ENCODE results near the gene OR1A2.
"Not testable (repeated sequence)": the region's sequence is repeated elsewhere in the genome, so short reads cannot be mapped to it uniquely, and the experiment has no call there.

The OR1A2 gene

GRCh38 chr17:3224721-3225352 lies 27.5 kb downstream of the OR1A2 start:
- not testable (repeated sequence) for DNase-seq (ENCODE audit: low read depth, low spot score); H3K27me3 ChIP-seq (ENCODE audit: control insufficient read depth, insufficient read depth, low read length)

GRCh38 chr17:3232300-3232699 lies 35.0 kb downstream of the OR1A2 start:
- H3K9me3 ChIP-seq (ENCODE audit: control insufficient read depth, insufficient read depth, low read length); H3K4me3 ChIP-seq (ENCODE audit: low read length); H3K4me1 ChIP-seq (ENCODE audit: control insufficient read depth, insufficient read depth, low read length); H3K27ac ChIP-seq (ENCODE audit: low read length); H3K36me3 ChIP-seq (ENCODE audit: control insufficient read depth, insufficient read depth, low read length); H3K27me3 ChIP-seq (ENCODE audit: control insufficient read depth, insufficient read depth, low read length); DNase-seq (ENCODE audit: low read depth, low spot score): not testable (repeated sequence)
- WGBS (ENCODE audit: insufficient coverage, insufficient read length), result no CpG with 5 or more reads among the region's 8 CpGs

More at GRCh38 chr17:3224721-3225352, 27.5 kb downstream of the OR1A2 start:
- not testable (repeated sequence) for H3K9me3 ChIP-seq (ENCODE audit: control insufficient read depth, insufficient read depth, low read length); H3K36me3 ChIP-seq (ENCODE audit: control insufficient read depth, insufficient read depth, low read length); H3K4me3 ChIP-seq (ENCODE audit: low read length); H3K4me1 ChIP-seq (ENCODE audit: control insufficient read depth, insufficient read depth, low read length); H3K27ac ChIP-seq (ENCODE audit: low read length)

- H3K27ac ChIP-seq (ENCODE audit: low read length); H3K36me3 ChIP-seq (ENCODE audit: control insufficient read depth, insufficient read depth, low read length); H3K27me3 ChIP-seq (ENCODE audit: control insufficient read depth, insufficient read depth, low read length); H3K4me1 ChIP-seq (ENCODE audit: control insufficient read depth, insufficient read depth, low read length); DNase-seq (ENCODE audit: low read depth, low spot score); H3K9me3 ChIP-seq (ENCODE audit: control insufficient read depth, insufficient read depth, low read length); H3K4me3 ChIP-seq (ENCODE audit: low read length): not testable (repeated sequence)
- WGBS (ENCODE audit: insufficient coverage, insufficient read length), result no CpG with 5 or more reads among the region's 2 CpGs
These were observed 41.4 kb downstream of the OR1A2 start for GRCh38 chr17:3238685-3239084.

- not testable (repeated sequence) for H3K4me3 ChIP-seq (ENCODE audit: low read length); H3K27ac ChIP-seq (ENCODE audit: low read length); DNase-seq (ENCODE audit: low read depth, low spot score); H3K9me3 ChIP-seq (ENCODE audit: control insufficient read depth, insufficient read depth, low read length); H3K36me3 ChIP-seq (ENCODE audit: control insufficient read depth, insufficient read depth, low read length); H3K4me1 ChIP-seq (ENCODE audit: control insufficient read depth, insufficient read depth, low read length); H3K27me3 ChIP-seq (ENCODE audit: control insufficient read depth, insufficient read depth, low read length)
- WGBS (ENCODE audit: insufficient coverage, insufficient read length), result no CpG with 5 or more reads among the region's 1 CpG
These were observed 43.7 kb downstream of the OR1A2 start for GRCh38 chr17:3241044-3241443.

- WGBS (ENCODE audit: insufficient coverage, insufficient read length), result no CpG with 5 or more reads among the region's 1 CpG
- DNase-seq (ENCODE audit: low read depth, low spot score), result not testable (repeated sequence)
These were observed 47.5 kb downstream of the OR1A2 start for GRCh38 chr17:3244841-3245240.

More at GRCh38 chr17:3244841-3245240, 47.5 kb downstream of the OR1A2 start:
- H3K27ac ChIP-seq (ENCODE audit: low read length); H3K36me3 ChIP-seq (ENCODE audit: control insufficient read depth, insufficient read depth, low read length); H3K9me3 ChIP-seq (ENCODE audit: control insufficient read depth, insufficient read depth, low read length); H3K4me3 ChIP-seq (ENCODE audit: low read length); H3K27me3 ChIP-seq (ENCODE audit: control insufficient read depth, insufficient read depth, low read length); H3K4me1 ChIP-seq (ENCODE audit: control insufficient read depth, insufficient read depth, low read length): not testable (repeated sequence)

Measured in iPS DF 6.9 (cell line).